ENCODE data around the gene NHEJ1. TPM values are rescaled to one million over a fixed set of nuclear protein-coding genes. Genes with fewer than 3 reads are reported as not detected.
A peak's percentile ranks its signal among the peaks of the same experiment; 100 is the strongest.

Gene NHEJ1
- total and polyA plus RNA-seq, 2 of the 13 experiments (the other 11 are each of a cell fraction or from before 2014, with no cell fraction given): 30.0 to 30.7 TPM

GRCh38 chr2:219028996-219029828, 131.4 kb downstream of the NHEJ1 start (continued):
- TF ChIP-seq ZNF687 (CRISPR knock-in tag; IDR thresholded peaks at IDR 0.05) (peak; percentile 22), ATF7 (IDR thresholded peaks at IDR 0.05) (no peak), ATF7 (CRISPR knock-in tag; IDR thresholded peaks at IDR 0.05) (0 out of 2 replicates have a peak, but pooled peaks have one; percentile 32), SP1 (IDR thresholded peaks at IDR 0.05) (no peak), SP1 (CRISPR knock-in tag; IDR thresholded peaks at IDR 0.05) (no peak), MTA1 (CRISPR knock-in tag; IDR thresholded peaks at IDR 0.05; ENCODE audit: borderline replicate concordance) (peak; percentile 52; the same call in 1 of the 2 replicates), ZNF329 (CRISPR knock-in tag; IDR thresholded peaks at IDR 0.05; ENCODE audit: low read depth) (no peak), SNRNP70 (IDR thresholded peaks at IDR 0.05; ENCODE audit: low read depth, low read length) (no peak), ZNF609 (CRISPR knock-in tag; IDR thresholded peaks at IDR 0.05; ENCODE audit: borderline replicate concordance) (0 out of 2 replicates have a peak, but pooled peaks have one; percentile 12), ZNF562 (CRISPR knock-in tag; IDR thresholded peaks at IDR 0.05; ENCODE audit: borderline replicate concordance) (no peak)

Measured in HepG2 (cell line).